Astrocyte (in vitro differentiated cells and primary cell): ENCODE measurements around the gene TUBB.

Source experiments
- CTCF ChIP-seq: IDR thresholded peaks from 2 replicates; pipeline ENCODE4 v1.5.1; 2011; ENCODE audit warnings: low read depth, mild to moderate bottlenecking, inconsistent platforms, low read length, moderate library complexity; ENCODE audit not compliant: insufficient read depth
- EZH2 ChIP-seq: IDR thresholded peaks from 2 replicates; pipeline ENCODE4 v1.6.1; 2012; ENCODE audit warnings: mild to moderate bottlenecking, low read length, inconsistent platforms; ENCODE audit not compliant: insufficient read depth

GRCh38 chr6:30748851-30749540 lies 28.8 kb downstream of the TUBB start:
- TF ChIP-seq CTCF: no peak
- TF ChIP-seq EZH2: no peak
